HepG2 (cell line): ENCODE data around the gene ZNF519.
"Not testable (repeated sequence)": the region's sequence is repeated elsewhere in the genome, so short reads cannot be mapped to it uniquely, and the experiment has no call there.

Experiments used
- BHLHE40 ChIP-seq: IDR thresholded peaks from 2 replicates; pipeline ENCODE4 v1.6.1; 2011; ENCODE audit warnings: low read length, improper control_type of control experiment
- EP300 ChIP-seq, 3 experiments: sonication (generic) in 1 of 3; formaldehyde crosslinking in 1 of 3; IDR thresholded peaks; 2 replicates each; pipeline versions ENCODE4 v1.5.1 to v1.6.1; 2011 to 2020; ENCODE audit warnings: low read depth in 2 of 3, low read length in 2 of 3, borderline replicate concordance in 1 of 3, improper control_type of control experiment in 1 of 3, mild to moderate bottlenecking in 1 of 3, missing genetic modification reagents in 1 of 3, moderate library complexity in 1 of 3
- KLF6 ChIP-seq: IDR thresholded peaks from 2 replicates; pipeline ENCODE4 v1.8.0; 2016; ENCODE audit warnings: missing biosample characterization, missing genetic modification reagents
- SMARCC2 ChIP-seq: fragments of 450-650 bp; IDR thresholded peaks from 2 replicates; pipeline ENCODE4 v1.6.1; 2017; ENCODE audit warnings: antibody characterized with exemption, mild to moderate bottlenecking
- TAF1 ChIP-seq: sonication (generic); formaldehyde crosslinking; IDR thresholded peaks from 2 replicates; pipeline ENCODE4 v1.4.0; 2020; ENCODE audit warnings: missing genetic modification reagents
- TBP ChIP-seq: sonication (generic); formaldehyde crosslinking; IDR thresholded peaks from 2 replicates; pipeline ENCODE4 v1.5.0; 2020; ENCODE audit warnings: missing genetic modification reagents
- ZFP90 ChIP-seq: sonication (generic); formaldehyde crosslinking; IDR thresholded peaks from 2 replicates; pipeline ENCODE4 v1.8.0; 2022; ENCODE audit warnings: missing genetic modification reagents, mild to moderate bottlenecking, inconsistent platforms, borderline replicate concordance

GRCh38 chr18:14143871-14144627 lies 11.8 kb upstream of the ZNF519 start:
- TF ChIP-seq BHLHE40; TAF1 (CRISPR knock-in tag); TBP; KLF6 (CRISPR knock-in tag); ZFP90; EP300 (IDR thresholded peaks at IDR 0.05; ENCODE audit: low read depth in 2 of 2, low read length in 2 of 2); EP300 (CRISPR knock-in tag; IDR thresholded peaks at IDR 0.05; ENCODE audit: borderline replicate concordance); SMARCC2: not testable (repeated sequence)
